ENCODE measurements around the gene MRPL43. TPM values are rescaled to one million over a fixed set of nuclear protein-coding genes. Genes with fewer than 3 reads are reported as not detected.

MRPL43 gene
- total RNA-seq, 1 experiment from 2014 or later, result 136 TPM

- no peaks in the 10 kb centered on the region for H3K27me3 ChIP-seq (ENCODE audit: insufficient read depth, low read length)
- no peaks in the 10 kb centered on the region for H3K9me2 ChIP-seq (ENCODE audit: insufficient read depth)
- no peaks in the 10 kb centered on the region for H3K9me3 ChIP-seq (ENCODE audit: control insufficient read depth in 1 of 2, insufficient read depth in 1 of 2, low read depth in 1 of 2, low read length in 2 of 2)
- H3K36me3 ChIP-seq (ENCODE audit: control insufficient read depth in 1 of 2, insufficient read depth in 2 of 2, low read length in 2 of 2), result no peaks in the 10 kb centered on the region
- peak overlapping the region; percentile 37 for H3K4me2 ChIP-seq (ENCODE audit: low read length)
- H3K4me1 ChIP-seq (ENCODE audit: control insufficient read depth in 1 of 2, insufficient read depth in 2 of 2, low read length in 2 of 2), result peaks cover 25 to 66% of the 10 kb centered on the region in 2 experiments
- H3K9ac ChIP-seq (ENCODE audit: low read length), result no peak overlapping the region
- ChIA-PET CTCF (interaction anchor here (0.7 to 5.0 kb wide), 23 partner anchors 9 to 453 kb away, joined by 3 to 98 read pairs (median 7); partner anchors contain the start of genes LZTS2, PDZD7, SEMA4G and SFXN3), RAD21 (ENCODE audit: low non-redundant PET in 1 of 2, low total read pairs in 2 of 2, uncharacterized antibody in 2 of 2, unreplicated experiment in 2 of 2) (interaction anchor here (0.6 to 1.5 kb wide), 11 partner anchors 15 to 136 kb away, joined by 3 to 10 read pairs (median 4); partner anchors contain the start of genes LZTS2 (in 1 of the 2), PDZD7 (in 1 of the 2) and SFXN3 (in 1 of the 2)), POLR2A (interaction anchor here (1.0 to 1.5 kb wide), 4 partner anchors 16 to 27 kb away, joined by 3 to 9 read pairs (median 5); partner anchors contain the start of genes MRPL43, PDZD7, SFXN3 and TWNK)
- ATAC-seq (peak; percentile 39), DNase-seq (ENCODE audit: low read depth, low spot score) (no peak)
- no peaks in the 10 kb centered on the region for H3K79me2 ChIP-seq (ENCODE audit: insufficient read depth, low read length)
- no peaks in the 10 kb centered on the region for H4K20me1 ChIP-seq (ENCODE audit: insufficient read depth)
- intact Hi-C loops (cut with micrococcal nuclease), result loop anchor here (5.0 to 10.0 kb wide), 4 partner anchors 137 to 670 kb away; partner anchors contain the start of genes PAX2 and SCD
- no peak overlapping the region for H3K4me3 ChIP-seq (replicated peaks in 1 of 2; ENCODE audit: low read depth in 1 of 2, low read length in 2 of 2)
- no peak overlapping the region for H2AFZ ChIP-seq (ENCODE audit: low read depth, low read length, poor library complexity, severe bottlenecking)
- no peak overlapping the region for H3K27ac ChIP-seq (ENCODE audit: low read depth, low read length)
- TF ChIP-seq YY1 (IDR thresholded peaks at IDR 0.05; ENCODE audit: extremely low read depth, insufficient replicate concordance, low read depth, low read length) (no peak), CTCF (IDR thresholded peaks at IDR 0.05 in 2 of 3, conservative IDR thresholded peaks at IDR 0.05 in 1 of 3; ENCODE audit: borderline replicate concordance in 1 of 3, insufficient read depth in 1 of 3, low read depth in 2 of 3, low read length in 2 of 3) (peak in 2 of 3 experiments; percentile 99; a peak in 4 of 6 replicates)
- BruUV-seq (replicated peaks), result no TSS peak
These were observed 27.1 kb upstream of the MRPL43 start for GRCh38 chr10:101014230-101014884.

Data from HCT116 (cell line).